ENCODE data around the gene RPS21.

GRCh38 chr20:62412194-62413024, 25.5 kb downstream of the RPS21 start:
- no peak for TF ChIP-seq GATA1 (IDR thresholded peaks at IDR 0.05; ENCODE audit: low read depth, low read length)
- no peak for TF ChIP-seq POLR2A (IDR thresholded peaks at IDR 0.05; ENCODE audit: low read length)
